ENCODE results near the gene CFAP157.

The CFAP157 gene

DNA sequence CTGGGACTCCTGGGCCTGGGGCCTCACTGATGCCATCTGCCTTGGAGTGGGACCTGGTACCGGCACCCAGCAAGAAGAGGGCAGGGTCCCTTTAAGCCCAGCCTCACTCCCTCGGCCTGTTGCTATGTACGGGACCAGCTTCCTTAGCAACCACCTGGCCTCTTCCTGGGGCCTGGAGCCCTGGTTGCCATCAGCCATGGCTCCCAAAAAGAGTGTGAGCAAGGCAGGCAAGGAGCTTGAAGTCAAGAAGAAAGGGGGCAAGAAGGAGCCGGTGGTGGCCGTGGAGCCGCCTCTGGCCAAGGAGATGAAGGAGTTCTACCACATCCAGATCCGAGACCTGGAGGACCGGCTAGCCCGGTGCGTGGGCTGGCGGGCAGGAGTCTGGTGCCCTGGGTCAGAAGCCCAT lies at the start of gene CFAP157:
Gene CFAP157 (plus strand): TSS at position 153 of the 406 bp plus-strand sequence. CDS start 44 bp downstream, at position 197.
- TF ChIP-seq, protein P1, sequence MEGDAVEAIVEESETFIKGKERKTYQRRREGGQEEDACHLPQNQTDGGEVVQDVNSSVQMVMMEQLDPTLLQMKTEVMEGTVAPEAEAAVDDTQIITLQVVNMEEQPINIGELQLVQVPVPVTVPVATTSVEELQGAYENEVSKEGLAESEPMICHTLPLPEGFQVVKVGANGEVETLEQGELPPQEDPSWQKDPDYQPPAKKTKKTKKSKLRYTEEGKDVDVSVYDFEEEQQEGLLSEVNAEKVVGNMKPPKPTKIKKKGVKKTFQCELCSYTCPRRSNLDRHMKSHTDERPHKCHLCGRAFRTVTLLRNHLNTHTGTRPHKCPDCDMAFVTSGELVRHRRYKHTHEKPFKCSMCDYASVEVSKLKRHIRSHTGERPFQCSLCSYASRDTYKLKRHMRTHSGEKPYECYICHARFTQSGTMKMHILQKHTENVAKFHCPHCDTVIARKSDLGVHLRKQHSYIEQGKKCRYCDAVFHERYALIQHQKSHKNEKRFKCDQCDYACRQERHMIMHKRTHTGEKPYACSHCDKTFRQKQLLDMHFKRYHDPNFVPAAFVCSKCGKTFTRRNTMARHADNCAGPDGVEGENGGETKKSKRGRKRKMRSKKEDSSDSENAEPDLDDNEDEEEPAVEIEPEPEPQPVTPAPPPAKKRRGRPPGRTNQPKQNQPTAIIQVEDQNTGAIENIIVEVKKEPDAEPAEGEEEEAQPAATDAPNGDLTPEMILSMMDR (IDR thresholded peaks at IDR 0.05; ENCODE audit: control insufficient read depth, insufficient read depth, low read depth, low read length, missing control alignments), result no peak
- H3K4me3 ChIP-seq (ENCODE audit: control insufficient read depth, low read depth, low read length), result no peak within 1 kb of the TSS
- DNase-seq (ENCODE audit: low read depth), result no peak

DNA sequence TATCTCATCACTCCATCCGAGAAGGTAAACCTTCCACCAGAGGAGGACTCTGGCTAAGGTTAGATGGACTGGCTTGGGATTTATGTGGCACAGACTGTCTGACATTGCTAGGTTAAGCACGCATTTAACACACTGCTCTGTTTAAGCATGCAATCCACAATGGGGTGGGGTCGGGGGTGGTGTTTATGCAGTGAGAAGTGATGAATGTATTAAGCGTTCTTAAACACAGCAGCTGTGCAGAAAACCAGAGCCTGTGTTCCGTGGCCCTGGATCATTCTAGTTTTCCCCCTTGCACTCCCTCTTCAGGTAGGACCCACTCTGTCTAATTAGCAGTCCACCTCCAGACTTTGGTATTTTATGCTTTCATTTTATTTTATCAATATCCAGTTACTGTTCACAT lies 48.4 kb upstream of the CFAP157 start:
- no peak for DNase-seq (ENCODE audit: low read depth)
- no peak overlapping the region for H3K4me3 ChIP-seq (ENCODE audit: control insufficient read depth, low read depth, low read length)
- TF ChIP-seq, protein P1 (IDR thresholded peaks at IDR 0.05; ENCODE audit: control insufficient read depth, insufficient read depth, low read depth, low read length, missing control alignments), result no peak

DNA sequence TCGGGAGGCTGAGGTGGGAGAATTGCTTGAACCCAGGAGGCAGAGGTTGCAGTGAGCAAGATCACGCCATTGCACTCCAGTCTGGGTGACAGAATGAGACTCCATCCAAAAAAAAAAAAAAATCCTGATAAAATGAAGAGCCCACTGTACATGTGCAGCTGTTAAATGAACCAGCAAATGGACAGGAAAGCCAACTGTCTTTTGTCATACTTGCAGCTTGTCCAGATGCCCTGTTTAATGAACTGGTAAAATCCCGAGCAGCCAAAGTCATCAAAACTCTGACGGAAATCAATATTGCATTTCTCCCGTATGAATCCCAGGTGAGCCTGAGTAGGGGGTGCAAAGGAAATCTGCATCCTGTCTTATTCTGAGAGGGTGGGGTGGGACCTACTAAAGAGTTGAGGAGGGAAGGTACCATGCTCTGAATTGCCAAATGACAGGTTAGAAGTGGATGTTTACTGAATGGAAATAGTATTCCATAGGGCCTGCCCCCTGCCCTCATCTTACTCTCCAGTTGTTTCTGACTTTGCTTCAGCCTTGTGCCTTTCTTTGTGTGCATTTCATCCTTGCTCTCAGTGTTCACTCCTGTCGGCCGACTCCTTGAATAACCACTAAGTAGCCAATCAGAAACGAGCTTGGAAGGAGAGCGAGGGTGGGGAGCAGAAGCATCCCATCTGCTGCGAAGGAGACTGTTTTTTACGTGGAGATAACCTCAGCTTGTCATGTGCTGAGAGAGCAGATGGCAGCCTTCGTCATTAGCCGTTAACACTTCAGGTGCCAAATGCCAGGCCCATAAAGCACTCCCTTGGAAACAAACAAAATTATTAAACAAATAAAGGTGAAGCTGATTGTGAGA lies 45.7 kb upstream of the CFAP157 start:
- no peak for DNase-seq (ENCODE audit: low read depth)
- no peak overlapping the region for H3K4me3 ChIP-seq (ENCODE audit: control insufficient read depth, low read depth, low read length)
- TF ChIP-seq, protein P1 (IDR thresholded peaks at IDR 0.05; ENCODE audit: control insufficient read depth, insufficient read depth, low read depth, low read length, missing control alignments), result no peak

DNA sequence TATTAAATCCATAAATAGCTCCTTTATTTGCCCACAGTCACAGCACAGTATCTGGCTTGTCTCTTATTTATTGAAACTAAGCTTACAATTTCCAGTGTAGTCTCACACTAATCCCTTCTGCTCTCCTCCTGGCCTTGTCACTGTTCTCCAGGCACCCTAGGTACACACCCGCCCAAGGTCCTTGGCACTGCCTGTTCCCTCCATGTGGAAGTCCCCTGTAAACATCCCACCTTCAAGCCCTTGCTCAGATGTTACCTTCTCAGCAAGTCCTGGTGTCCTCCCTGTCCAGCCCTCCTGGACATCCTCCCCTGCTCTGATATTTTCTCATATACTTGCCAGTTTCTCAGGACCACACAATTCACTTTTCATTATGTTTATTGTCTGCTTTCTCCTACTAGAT lies 44.2 kb upstream of the CFAP157 start:
- DNase-seq (ENCODE audit: low read depth), result no peak
- TF ChIP-seq, protein P1 (IDR thresholded peaks at IDR 0.05; ENCODE audit: control insufficient read depth, insufficient read depth, low read depth, low read length, missing control alignments), result no peak
- H3K4me3 ChIP-seq (ENCODE audit: control insufficient read depth, low read depth, low read length), result no peak overlapping the region

DNA sequence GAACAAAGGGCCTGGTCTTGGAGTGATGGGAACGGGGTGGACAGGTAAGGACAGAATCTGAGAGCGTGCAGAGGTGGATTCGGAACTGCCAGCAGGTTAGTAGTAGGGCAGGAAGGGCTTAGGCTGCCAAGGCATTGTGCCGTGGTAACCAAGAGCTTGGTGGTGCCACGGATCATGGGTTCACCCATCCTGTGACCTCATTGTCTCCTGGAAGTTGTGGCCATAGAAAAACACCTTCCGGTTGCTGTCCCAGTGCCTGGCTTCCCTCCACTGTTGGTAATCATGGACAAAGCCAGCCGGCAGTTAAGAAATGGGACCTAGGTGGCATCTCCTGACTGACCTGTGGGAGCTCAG lies 42.5 kb upstream of the CFAP157 start:
- no peak for DNase-seq (ENCODE audit: low read depth)
- no peak overlapping the region for H3K4me3 ChIP-seq (ENCODE audit: control insufficient read depth, low read depth, low read length)
- TF ChIP-seq, protein P1 (IDR thresholded peaks at IDR 0.05; ENCODE audit: control insufficient read depth, insufficient read depth, low read depth, low read length, missing control alignments), result no peak

DNA sequence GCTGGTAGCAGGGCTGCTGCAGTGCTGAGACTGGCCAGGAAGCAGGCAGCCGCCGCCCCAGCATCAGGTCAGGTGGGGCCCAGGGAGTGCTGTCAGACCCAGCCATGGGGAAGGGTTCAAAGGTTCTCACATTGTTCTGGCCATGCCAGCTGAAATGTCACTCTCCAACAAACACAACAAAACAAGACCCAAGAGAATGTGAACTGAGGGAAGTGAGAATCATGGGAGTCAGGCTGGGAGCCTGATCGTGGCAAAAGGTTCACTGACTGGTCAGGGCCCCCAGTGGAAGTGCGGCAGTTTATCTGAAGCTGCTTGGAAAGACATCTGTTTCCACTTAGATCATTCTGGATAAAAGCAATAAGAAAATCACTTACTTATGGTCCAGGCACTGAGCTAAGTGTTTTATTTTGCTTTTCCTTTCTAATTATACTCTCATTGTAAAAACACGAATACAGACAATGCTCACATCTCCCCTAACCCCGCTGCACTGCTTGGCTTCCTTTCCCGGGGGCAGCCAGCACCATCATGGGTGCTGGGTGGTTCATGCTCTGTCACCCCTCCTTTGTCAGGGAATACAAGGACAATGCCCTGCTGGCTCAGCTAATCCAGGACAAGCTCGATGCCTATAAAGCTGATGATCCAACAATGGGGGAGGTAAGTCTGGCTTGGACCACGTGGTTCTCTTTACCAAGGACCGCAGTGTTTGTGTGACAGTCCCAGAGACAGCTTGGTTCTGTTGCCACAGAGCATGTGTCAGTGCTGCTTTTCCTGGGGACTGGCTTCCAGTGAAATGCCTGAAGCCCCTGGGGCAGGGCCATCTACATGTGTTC lies 41.9 kb upstream of the CFAP157 start:
- no peak overlapping the region for H3K4me3 ChIP-seq (ENCODE audit: control insufficient read depth, low read depth, low read length)
- TF ChIP-seq, protein P1 (IDR thresholded peaks at IDR 0.05; ENCODE audit: control insufficient read depth, insufficient read depth, low read depth, low read length, missing control alignments), result no peak
- DNase-seq (ENCODE audit: low read depth), result peak; percentile 28
